GM19193 (cell line): Measurements from ENCODE around the gene UMAD1.

Experiments
- POLR2A ChIP-seq: IDR thresholded peaks from 4 replicates; pipeline ENCODE4 v1.6.1; 2011; ENCODE audit not compliant: insufficient read depth, insufficient read length; ENCODE audit errors: extremely low read depth

Gene UMAD1

DNA sequence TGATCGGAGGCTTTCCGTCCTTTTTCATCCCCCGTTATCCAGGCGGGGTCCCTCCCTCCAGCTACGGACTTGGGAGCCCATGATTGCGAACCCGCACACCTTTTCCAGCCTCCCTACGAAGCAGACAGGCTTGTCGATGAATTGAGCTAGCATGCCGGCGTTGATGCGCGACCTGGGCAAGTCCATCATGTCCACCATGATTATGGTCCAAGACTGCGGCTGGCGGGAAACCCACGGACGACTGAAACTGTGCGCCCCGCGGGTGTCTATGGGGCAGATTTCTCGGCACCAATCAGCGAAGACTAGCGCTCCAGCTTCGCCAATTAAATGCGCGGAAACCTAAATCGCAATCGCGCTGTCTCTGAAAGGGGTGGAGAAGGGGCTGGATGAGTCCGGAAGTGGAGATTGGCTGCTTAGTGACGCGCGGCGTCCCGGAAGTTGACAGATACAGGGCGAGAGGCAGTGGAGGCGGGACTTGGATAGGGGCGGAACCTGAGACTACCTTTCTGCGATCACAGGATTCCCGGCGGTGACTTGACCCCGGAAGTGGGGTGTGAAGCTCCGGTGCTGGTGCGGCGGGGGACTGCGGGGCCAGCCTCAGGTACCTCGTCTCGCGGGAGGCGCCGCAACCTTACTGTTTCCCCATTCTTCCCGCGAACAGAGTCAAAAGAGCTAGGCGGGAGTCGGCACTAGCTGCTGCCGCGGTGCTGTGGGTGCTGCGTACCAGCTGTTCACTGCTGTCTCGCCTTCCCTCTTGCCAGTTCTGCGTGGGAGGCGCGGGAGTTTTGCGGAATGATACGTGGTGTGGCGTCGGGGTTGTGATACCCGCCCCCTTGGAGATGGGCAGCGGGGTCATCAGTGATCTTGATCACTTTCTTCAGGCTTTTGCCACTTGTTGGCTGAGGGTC, at the start of gene UMAD1:
Gene UMAD1, plus strand, starts transcription at position 532 of the 908 bp plus-strand sequence. CDS start 32,620 bp downstream, outside the sequence.
- peak; percentile 80 for TF ChIP-seq POLR2A

GRCh38 chr7:7595451-7595850, 45.1 kb upstream of the UMAD1 start:
- TF ChIP-seq POLR2A: no peak

- no peak for TF ChIP-seq POLR2A
Observed at GRCh38 chr7:7596176-7596575, 44.4 kb upstream of the UMAD1 start.

DNA sequence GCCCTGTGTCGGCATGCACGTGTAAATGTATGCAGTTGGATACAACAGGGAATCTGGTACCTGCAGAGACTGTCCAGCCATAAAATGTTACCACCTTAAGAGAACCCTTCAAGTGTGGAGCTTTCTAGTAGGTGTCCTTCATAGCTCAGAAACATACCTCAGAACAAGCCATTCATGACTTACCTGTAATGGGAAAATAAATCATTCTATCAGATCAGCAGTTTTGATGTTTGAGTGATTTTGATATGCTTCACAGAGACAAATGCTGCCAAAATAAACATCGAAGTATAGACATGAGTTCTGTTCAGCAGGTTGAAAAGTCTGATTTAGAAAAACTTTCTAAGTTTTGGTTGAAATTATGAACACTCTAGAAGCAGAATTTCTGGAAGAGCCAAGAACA, 33.5 kb upstream of the UMAD1 start:
- TF ChIP-seq POLR2A: no peak

DNA sequence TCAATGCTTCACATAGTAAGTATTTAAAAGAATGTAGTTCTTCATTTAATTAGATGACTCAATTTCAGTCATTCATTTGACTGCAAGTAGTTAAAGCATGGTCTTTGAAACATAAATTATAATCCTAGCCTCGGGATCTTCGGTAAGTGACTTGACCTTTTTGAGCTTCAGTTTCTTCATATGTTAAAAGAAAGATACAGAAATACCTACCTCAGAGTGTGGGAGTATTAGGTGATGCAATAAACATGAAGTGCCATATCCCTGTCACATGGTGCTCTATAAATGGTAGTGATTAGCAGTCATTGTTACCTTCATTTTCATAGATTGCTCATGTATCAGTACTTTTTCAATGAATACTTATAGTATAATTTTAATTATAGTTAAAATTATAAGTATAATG, 31.2 kb upstream of the UMAD1 start:
- TF ChIP-seq POLR2A: no peak

DNA sequence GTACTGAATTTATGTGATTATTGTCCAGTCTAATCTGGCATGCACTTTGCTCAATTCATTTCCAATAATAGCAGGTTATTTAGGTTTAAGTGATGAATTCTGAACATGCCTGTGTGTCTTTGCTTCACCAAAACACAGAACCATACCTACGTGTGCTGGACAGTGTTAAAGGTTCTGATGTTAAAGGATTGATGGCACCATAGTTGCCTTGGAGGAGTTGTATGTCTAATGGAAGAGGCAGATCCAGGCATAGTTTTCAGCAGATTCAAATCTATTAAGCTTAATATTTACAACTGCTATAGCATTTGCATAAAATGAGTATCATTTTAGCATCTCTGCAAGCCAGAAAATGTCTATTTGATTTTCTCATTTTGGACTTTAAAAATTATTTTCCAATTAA, 28.0 kb upstream of the UMAD1 start:
- no peak for TF ChIP-seq POLR2A

DNA sequence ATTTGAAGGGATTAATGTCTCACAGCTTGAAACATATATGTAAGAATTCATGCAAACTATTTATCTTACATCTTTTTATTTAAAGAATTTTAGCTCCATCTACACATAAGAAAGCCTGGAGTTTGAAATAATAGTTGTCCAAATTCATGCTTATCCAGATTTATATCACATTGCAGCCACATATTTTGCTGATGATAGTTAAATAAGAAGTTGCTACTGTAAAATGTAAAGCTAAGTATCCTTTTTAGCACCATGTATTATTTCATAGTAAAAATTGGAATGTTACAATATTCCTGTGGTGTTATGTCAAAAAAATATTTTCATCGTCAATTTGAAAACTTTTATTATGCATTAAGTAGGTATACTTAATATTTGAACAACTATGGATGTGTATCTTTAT, 27.3 kb upstream of the UMAD1 start:
- no peak for TF ChIP-seq POLR2A

DNA sequence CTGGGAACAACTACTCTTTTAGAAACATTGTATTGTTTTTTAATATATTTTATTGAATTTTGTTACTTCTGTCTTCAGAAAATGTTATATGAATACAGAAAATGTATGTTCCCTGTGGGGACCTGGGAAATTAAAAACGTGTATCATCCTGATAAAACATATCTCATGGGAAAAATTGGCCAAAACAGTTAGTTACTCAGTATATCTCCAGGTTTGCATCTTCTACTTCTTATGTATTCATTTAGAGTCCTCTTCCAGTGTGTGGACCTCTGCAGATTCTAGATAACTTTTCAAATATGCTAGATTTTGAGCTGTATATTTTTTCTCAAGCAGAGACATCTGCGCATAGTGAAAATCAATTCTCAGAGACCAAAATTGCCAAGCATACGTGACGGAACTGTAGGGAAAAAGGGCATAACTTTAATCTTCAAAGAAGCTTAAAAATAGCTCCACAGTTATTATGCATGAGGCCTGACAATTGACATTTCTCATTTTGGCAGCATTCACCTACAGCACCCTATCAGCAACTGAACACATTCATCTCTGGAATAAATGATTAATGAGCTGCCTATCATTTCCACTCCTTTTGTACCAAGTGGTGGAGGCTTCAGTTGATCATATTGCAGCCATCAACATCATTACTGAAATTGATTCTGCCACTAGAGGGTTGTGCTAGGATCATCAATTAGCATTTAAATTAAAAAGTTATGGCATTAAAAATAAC, 26.4 kb upstream of the UMAD1 start:
- TF ChIP-seq POLR2A: no peak

- no peak for TF ChIP-seq POLR2A
Observed at GRCh38 chr7:7617550-7617949, 23.0 kb upstream of the UMAD1 start.

GRCh38 chr7:7618410-7618809, 22.1 kb upstream of the UMAD1 start:
- no peak for TF ChIP-seq POLR2A

DNA sequence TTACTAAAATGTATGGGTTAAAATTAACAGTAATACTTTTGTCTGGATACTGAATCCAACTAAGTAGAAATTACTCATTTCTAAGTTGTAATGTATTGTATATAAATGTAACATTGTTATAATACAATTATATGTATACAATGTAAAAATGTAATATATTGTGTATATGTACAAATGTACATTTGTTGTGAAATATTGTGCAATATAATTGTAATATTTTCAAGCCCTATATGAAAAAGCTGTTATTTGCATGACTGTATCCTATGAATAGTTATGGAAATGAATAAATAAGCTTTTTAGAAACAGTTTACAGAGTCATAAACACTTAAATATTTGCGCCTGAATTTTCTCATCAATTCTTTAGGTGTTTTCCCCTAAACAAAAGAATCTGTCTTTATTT, 20.3 kb upstream of the UMAD1 start:
- no peak for TF ChIP-seq POLR2A

GRCh38 chr7:7620644-7621210, 19.8 kb upstream of the UMAD1 start:
- no peak for TF ChIP-seq POLR2A

DNA sequence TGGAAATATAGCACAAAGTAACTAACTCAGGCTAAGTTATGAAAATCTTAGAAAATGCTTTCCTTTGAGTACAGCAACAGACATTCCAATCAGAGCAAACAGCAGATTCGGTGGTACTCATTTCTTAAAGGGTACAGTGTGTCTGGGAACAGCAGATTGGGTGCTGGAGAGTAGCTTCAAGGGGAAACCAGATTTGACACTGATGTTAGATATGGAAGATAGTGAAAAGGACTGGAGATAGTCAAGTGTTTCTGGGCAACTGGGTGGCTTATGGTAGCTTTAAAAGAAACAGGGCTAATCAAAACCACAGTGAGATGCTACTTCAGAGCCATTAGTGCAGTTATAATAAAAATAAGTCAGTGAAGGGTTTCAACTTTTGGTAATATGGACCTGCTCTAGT, 12.1 kb upstream of the UMAD1 start:
- no peak for TF ChIP-seq POLR2A

DNA sequence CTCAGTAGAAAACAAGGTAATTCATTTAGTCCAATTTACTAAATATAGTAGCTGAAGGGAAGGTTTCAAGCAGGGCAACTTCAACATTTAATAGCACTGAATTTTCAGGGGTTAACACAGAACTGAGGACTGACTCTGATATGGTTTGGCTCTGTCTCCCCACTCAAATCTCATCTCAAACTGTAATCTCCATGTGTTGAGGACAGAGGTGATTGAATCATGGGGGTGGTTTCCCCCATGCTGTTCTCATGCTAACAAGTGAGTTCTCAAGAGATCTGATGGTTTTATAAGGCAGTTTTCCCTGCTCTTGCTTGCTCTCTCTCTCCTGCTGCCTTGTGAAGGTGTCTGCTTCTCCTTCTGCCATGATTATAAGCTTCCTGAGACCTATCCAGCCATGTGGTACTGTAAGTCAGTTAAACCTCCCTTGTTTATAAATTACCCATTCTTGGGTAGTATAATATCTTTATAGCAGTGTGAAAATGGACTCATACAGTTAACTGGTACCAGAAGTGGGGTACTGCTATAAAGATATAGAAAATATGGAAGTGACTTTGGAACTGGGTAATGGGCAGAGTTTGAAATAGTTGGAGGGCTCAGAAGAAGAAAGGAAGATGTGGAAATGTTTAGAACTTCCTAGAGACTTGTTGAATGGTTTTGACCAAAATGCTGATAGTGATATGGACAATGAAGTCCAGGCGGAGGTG, 9.8 kb upstream of the UMAD1 start:
- TF ChIP-seq POLR2A: no peak

GRCh38 chr7:7639421-7639820, 1.1 kb upstream of the UMAD1 start:
- no peak for TF ChIP-seq POLR2A
